NK-92 treated with Interleukin-12 subunit alpha and Interleukin-12 subunit beta, amount 100 ng/mL, for 24 hours (cell line): Measurements from ENCODE around the gene PRRG3.
"Not testable (repeated sequence)": the region's sequence is repeated elsewhere in the genome, so short reads cannot be mapped to it uniquely, and the experiment has no call there.

Experiments
- DNase-seq: peaks from one replicate; lab custom pipeline; 2025; lab: John Stamatoyannopoulos, UW

Gene PRRG3

DNA sequence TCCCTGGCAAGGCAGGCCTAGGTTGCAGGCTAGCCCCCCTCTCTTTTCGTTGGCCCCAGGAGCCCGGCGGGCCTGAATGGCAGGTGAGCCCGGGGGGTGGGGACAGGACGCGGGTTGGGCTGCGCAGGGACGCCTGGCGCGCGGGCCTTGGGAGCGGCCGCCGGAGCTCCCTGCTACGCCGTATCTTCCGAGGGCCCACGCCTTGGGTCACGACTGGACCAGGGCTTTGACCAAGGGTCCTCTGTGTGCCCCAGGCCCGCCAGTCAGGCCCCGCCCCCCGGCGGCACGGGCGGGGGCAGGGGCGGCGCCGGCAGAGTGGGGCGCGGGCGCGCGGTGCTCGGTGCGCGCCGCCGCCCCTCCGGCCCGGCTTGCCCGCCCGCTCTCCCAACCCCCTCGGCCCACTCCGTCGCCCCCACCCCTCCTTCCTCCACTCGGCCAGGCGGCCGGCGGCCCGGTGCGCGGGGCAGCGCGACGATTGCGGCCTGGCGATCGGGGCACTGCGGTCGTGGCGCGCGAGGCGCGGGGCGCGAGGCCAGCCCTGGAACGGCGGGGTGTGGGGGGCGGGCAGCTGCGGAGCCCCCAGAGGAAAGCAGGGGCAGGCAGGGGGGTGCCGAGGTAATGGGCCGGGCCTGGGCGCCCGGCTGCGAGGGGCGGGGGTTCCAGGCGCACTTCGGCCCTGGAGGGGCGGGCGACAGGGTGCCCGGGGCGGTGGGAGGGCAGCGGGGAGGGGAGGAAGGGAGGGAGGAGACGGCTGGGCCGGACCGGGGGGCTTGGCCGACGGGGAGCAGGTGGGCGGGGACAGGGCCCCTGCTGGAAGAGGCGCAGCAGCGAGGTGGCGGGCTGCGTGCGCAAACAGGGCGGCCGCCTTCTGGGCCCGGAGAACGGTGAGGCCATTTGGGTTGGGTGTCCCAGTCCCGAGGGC, at the start of gene PRRG3:
Gene PRRG3 (plus strand): TSS at position 798 of the 922 bp plus-strand sequence. CDS start 3,357 bp downstream, outside the sequence.
- no peak for DNase-seq

DNA sequence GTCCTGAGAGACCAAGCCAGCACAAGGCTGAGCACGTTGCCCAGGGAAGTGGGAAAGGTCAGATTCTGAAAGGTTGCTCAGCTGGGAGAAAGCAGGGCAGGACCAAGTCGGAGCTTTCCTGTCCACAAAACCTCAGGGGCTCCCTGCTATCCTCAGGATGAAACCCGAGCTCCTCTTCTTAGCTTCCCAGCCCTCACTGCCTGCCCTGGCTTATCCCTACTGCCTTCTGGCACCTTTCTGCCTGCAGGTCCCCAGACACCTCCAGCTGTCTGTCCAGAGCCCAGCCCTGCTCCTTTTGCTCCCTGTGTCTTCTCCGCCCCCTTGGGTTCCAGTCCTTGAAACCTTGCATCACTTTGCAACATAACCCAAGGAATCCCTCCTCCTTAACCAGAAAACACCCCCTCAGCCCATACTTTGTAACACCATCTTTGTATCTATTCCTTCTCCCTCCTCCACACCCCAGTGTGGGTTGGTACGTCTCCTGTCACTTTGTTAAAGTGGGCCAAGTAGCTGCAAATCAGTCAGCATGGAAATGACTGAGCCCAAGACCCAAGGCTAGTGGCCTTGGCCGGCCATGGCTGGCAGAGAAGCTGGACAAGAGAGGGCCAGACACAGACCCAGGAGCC, 20.0 kb upstream of the PRRG3 start:
- DNase-seq: no peak

DNA sequence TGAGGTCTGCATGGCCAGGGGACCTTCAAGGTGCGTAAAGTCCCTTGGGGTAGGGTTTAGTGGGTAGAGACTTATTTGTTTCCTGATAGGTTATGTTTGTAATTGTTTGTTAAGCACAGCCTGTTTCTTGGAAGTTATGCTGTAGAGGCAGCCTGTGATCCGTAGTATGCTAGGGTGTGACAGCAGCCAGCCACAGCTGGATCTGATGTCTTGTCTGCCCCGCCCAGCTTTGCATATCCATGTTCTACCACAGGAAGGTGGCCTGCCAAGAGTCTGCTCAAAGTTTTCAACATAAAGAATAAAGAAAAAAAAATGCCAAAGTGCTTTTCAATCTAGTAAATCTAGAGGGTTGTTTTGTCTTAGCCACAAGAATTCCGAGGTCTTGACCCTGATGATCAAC, 19.1 kb upstream of the PRRG3 start:
- DNase-seq: no peak

DNA sequence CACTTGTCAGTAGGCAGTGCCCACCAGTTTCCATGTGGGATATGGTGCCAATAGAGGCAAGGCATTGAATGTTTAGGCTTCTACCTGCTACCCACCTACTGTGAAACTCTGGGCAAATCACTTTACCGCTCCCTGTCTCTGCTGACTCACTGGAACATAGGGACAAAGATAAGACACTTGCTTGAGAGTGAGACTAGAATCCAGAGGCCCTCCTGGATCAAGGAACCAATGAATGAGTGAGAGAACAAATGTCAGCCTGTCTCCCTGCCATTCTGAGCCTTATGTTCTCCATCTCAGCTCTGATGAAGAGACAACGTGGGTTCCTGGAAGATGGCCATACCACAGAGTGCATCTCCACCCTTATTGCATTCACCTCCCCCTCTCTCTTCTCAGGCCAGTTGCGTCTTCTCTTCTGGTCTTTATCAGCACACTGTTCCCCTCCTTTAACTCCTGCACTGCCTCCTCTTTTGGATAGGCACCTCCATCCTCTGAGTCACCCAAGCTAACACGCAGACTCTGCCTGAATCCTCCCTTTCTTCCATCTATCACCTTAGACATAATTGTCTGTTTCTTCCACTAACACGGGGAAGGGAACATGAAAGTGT, 15.4 kb upstream of the PRRG3 start:
- no peak for DNase-seq

DNA sequence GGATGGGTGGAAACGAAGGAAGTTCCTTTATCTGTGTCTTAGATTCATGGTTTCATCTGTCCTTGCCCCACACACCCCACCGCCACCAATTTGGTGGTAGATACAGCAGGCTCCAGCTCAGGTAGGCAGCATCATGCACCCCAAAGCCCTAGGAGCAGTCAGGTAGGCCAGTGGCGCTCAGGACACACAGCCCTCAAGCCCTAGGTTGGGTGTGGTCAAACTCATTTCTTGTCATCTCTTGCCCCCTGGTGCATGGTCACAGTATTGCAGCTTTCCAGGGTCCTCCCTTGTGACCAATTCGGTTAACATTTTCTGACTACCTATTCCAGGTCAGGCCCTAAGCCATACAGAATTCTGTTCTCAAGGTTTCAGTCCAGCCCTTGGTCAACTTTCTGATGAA, 14.5 kb upstream of the PRRG3 start:
- peak; percentile 15 for DNase-seq

DNA sequence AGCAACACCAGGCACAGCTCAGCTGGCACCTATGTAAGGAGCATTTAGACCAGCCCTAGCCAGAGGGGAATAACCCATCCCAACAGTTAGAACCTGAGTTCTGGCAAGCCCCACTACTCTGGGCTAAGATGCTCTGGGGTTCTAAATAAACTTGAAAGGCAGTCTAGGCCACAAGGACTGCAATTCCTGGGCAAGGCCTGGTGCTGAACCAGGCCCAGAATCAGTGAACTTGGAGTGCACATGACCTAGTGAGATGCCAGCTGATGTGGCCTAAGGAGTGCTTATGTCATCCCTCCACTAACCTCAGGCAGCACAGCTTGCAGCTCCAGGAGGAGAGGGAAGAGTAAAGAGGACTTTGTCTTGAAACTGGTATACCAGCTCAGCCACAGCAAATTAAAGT, 7.6 kb upstream of the PRRG3 start:
- DNase-seq: no peak

DNA sequence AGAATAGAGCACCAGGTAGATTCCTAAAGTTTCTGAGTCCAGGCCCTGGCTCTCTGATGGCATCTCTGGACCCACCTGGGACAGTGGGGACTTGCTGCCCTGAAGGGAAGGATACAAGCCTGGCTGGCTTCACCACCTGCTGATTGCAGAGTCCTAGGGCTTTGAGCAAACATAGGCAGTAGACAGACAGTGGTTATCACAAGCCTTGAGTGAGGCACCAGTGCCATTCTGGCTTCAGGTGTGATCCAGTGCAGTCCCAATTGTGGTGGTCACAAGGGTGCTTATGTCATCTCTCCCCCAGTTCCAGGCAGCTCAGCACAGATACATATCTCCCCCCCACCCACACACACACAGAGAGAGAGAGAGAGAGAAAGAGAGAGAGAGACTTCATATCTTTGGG, 6.6 kb upstream of the PRRG3 start:
- no peak for DNase-seq

DNA sequence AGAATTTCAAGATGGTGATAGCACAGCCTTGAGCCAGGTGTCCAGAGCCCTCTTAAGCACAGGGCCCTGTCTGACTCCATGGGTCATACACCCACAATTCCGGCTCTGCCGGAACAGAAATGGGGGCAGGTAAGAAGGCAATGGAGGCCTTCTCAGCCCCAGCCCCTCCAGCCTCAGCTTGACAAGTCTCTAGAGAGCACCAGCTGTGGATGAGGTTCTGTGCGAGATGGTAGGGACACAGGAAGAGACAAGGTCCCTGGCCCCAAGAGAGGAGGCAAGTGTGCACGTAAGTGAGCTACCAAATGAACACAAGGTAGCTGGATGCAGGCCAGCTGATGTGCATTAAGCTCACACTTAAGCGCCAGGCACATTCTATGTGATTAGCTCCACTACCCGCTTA, 2.4 kb upstream of the PRRG3 start:
- DNase-seq: no peak

DNA sequence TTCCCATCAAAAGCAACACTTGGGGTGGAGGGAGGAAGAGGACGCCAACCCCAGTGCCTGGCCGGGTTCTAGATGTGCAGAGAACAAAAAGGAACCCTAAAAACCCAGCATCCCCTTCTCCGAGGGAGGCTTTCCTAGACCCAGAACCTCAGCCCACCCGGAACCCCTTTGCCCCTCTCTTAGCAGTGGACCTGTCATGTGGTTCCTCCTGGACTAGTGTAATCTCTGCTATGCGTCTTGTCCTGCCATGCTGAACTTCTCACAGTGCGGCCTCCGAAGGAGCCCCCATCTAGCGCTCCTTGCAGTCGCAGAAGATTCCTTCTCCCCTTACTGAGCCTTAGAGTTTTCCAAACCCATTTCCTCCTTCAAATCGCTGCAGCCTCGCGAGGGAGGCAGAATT, 1.1 kb upstream of the PRRG3 start:
- DNase-seq: no peak

DNA sequence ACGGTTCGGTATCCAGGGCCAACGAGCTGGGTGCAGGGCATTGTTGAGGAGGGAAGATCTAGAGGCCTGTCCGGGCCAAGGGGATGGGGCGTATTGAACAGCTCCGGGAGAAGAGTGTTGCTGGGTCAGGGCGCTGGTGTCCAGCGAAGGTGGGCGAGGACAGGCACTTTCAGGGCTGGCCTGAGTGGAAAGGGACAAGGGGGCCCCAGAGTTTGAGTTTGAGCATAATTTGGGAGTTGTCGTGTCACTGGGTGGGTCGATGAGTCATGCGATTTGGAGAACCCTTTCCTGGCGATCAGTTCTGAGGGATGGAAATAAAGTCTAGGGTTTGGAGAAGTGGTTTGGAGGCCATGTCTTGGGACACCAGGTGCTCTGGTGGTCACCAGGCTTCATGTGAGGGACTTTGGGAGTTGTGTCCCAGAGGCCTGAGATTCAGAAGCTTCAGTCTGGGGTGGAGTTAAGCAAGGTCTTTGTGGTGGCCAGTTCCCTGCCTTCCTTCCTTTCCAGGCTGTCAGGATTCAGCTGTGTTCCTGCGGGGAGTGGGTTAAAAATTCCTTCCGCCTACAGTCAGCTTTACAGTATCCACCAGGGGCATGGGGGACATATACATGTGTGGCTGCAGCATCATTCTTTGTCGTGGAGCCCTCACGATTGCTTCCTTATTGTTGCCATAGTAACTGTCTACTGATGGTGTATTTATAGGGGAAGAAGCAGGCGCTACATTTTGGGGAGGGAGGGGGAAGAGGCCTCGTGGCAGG, 504 bp downstream of the PRRG3 start:
- DNase-seq: no peak

DNA sequence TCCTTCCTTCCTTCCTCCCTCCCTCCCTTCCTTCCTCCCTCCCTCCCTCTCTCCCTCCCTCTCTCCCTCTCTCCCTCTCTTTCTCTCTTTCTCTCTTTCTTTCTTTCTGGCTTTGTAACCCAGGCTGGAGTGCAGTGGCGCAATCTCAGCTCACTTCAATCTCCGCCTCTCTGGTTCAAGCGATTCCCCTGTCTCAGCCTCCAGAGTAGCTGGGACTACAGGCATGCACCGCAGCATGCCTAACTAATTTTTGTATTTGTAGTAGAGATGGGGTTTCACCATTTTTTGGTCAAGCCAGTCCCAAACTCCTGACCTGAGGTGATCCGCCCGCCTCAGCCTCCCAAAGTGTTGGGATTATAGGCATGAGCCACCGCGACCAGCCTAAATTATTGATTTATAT, 1.8 kb downstream of the PRRG3 start:
- not testable (repeated sequence) for DNase-seq

DNA sequence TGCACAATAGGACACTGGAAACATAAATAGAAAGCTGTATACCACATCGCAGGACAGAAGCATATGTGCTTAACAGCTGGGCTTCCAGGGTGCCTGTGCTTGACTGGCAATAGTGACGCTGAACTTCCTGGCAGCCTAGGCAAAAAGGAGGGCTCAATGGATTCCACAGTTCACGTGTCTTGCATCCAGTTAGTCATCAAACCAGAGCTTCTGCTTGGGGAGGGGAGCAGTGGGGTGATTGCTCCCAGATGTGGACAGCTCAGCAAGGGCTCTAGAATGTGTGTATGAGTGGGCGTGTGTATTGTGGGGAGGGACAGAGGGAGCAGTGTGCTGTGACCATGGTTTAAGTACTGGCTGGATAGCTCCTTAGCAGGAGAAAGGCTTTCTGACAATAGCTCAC, 2.3 kb downstream of the PRRG3 start:
- no peak for DNase-seq

DNA sequence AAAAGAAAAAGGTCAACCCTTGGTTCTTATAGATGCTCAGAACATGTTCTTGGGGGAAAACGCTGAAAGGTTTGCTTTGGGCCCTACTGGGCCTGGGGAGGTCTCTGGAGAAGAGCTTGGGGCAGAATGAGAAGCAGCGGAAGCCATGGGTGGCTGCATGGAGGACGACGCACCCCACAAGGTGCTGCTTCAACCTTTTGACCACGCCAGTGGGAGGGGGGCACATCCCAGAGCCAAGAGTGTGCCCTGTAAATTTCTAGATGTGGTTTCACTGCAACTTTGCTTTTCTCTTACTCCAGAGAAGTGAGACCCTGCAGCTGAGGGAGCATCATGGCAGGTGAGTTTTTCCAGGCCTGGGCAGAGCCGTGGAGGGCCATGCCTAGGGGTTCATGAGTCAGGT, 3.2 kb downstream of the PRRG3 start:
- no peak for DNase-seq

DNA sequence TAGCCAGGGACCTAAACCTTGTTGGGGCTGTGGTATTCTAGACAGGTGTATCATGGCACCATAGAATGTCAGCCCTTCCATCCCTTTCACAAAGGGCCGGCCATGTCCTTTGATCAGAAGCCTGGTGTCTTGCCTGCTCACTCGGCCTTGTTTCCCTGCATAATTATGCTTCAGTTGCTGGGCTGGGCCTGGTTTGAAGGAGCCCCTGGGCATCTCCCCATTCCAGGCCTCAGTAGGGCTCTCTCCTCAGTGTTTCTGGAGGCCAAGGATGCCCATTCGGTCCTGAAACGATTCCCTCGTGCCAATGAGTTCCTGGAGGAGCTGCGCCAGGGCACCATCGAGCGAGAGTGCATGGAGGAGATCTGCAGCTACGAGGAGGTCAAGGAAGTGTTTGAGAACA, 4.5 kb downstream of the PRRG3 start:
- no peak for DNase-seq

DNA sequence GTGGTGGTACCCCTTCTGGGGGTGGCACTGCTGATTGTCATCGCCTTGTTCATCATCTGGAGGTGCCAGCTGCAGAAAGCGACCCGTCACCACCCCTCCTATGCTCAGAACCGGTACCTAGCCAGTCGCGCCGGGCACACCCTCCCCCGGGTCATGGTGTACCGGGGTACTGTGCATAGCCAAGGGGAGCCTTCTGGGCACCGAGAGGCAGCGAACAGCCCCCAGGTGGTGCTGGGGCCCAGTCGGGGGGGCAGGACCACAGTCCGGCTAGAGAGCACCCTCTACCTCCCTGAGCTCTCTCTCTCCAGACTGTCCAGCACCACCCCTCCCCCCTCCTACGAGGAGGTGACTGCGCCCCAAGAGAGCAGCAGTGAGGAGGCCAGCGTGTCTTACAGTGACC, 5.3 kb downstream of the PRRG3 start:
- DNase-seq: no peak

DNA sequence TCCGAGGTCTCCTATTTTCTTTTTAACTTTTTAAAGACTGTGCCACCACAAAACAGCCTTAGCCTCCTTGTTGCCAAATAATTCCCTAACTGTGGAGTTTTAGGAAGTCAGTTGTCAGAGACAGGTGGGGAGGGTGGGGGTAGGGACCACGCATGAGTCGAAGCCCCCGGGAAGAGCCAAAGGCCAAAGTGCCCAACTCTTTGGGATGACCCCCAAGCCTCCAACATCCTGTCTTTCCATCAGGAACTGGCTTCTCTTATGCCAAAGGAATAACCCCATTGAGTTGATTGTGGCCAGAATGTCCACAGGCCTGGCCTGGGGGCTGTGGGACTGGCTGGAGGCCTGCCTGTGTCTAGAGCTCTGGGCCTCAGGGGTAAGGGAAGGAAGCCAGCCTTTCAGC, 5.8 kb downstream of the PRRG3 start:
- no peak for DNase-seq

DNA sequence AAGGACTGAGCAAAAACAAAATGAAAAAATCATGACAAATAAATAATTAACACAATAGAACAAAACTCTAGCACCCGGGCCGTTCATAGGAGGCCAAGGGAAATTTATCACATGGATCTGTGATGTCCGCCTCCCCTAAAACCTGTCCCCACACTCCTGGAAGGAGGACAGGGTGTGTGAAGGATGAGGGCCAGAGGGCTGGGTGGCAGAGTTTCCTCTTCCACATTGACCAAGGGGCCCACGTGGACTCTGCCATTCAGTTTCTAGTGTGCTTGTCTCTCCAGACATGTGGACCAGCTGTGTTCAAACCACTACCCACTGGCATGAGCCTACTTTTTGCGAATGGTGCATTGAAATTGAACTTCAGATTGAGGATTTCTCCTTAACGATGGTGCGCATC, 6.3 kb downstream of the PRRG3 start:
- no peak for DNase-seq

DNA sequence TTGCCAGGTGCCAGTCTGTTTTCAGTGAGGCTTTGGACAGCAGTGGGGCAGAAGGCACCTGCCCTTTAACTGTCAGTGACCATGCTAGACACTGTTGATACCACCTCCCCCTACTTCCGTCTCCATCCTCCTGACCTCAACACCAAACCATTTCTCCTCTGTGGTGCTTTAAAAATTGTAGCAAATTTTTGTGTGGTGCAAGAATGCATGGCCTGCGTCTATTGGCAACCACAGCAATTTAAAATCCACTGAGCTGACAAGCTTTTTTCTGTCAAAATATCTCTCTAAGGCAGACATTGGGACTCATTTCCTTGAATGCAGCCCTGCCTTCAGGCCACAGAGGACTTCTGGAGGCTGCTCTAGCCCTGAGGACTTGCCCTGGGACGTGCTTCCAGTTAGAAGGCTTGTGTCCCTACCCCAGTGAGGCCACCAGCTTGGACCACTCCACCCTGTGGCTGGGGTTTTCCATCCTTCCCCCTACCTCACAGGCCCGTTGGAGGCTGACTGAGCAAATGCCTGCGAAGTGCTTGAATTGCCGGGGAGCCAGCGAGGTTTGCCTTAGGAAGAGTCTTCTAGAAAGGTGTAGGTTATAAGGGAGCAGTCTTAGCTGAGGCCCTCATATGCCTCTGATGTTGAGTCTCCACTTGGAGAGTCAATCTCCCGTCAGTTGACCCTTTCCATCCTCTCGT, 6.9 kb downstream of the PRRG3 start:
- DNase-seq: no peak

DNA sequence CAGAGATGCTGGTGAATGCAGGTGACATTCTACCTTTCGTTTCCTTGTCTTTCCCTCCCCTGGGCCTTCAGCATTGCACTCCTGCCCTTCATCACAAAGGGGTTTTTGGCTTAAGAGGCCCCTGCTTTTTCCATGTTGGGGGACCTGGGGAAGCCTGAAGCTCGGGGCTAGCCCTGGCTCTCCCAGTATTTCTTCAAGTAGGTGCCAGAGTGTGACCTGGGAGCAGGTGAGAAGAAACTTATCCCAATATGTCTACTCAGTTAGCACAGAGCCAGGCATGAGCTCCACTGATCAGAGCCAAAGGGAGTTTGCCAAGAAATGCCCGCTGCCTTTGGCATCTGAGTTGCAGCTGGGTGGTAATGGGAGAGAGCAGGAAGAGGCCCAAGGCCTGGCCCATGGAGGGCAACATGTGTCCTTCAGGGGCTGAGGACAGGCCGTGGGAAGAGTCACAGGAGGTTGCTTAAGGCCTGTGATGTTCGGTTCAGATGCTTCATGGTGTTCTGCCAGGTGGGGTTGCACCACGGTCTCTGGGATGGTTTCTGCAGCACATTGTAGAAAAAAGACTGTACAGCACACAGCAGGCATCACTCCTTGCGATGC, 7.6 kb downstream of the PRRG3 start:
- no peak for DNase-seq

DNA sequence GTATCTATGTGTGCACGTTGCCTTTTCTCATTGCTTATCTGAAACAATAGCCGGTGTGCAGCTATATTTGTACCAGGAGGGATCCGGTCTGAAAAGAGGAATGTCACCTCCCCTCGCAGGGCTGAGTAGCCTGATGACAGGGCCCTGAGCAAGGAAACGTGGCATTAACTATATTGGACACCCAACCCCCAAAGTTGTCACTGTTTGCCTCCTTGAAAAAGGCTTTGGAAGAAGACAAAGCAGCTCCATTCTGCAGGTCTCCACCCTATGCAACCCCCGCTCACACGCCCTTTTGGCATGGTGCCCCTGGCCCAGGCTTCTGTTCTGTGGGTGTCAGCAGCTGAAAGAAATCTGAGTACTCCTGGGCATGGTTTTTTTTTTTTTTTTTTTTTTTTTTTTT, 8.2 kb downstream of the PRRG3 start:
- no peak for DNase-seq

DNA sequence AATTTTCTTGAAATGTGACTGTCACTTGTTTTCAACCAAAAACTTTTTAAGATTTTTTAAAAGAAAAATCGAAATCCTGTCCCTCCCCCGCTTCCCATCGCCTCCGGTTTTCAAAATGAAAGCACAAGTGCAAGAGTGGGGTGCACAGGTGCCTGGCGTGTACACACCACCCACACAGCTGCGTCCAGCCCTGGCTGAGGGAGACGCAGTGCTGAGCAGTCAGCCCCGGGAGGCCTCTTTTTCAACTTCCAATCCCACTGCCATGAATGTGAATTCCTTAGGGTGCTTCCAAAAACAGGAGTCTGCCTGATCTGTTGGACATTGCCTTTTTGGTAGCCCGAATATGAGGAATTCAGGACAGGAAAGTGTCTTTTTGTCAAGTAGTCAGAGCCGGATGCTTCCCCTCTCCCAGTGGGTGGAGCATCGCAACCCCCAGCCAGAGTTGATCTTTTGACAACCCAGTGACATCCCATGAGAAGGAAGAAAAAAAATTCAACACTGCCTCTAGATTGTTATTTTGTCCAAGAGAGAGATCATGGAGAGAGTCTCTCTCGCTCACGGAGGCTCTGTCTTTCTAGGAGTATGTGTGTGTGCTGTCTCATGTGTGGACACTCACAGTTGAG, 8.9 kb downstream of the PRRG3 start:
- no peak for DNase-seq
